Measurements from ENCODE around the gene MBTD1. TPM values are rescaled to one million over a fixed set of nuclear protein-coding genes. Genes with fewer than 3 reads are reported as not detected.

Gene MBTD1
- total and polyA plus RNA-seq, 10 of the 15 experiments (the other 5 are each of a cell fraction or from before 2014, with no cell fraction given) = 1.3 to 16.7 (median 9.5) TPM

DNA sequence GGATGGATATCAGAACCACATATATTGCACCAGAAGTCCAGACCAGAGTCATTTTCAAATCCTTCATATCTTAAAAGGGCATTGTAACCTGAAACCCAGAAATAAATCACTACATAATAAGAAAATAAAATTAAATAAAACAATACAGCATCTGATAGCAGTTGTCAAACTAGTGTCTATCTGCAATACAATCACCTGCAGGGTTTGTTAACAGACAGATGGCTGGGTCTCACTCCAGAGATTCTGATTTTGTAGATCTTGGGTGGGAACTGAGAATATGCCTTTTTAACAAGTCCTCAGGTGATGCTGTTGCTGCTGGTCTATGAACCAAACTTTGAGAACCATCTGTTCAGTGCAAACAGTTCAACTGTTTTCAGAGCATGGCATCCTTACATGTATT, 56.0 kb downstream of the MBTD1 start:
- no peak overlapping the region for H3K9ac ChIP-seq (ENCODE audit: control insufficient read depth, insufficient read depth, low read length)
- no peaks in the 10 kb centered on the region for H3K9me3 ChIP-seq (replicated peaks; ENCODE audit: control insufficient read depth, insufficient read depth, low read length)
- no peak overlapping the region for H3K4me3 ChIP-seq
- no peaks in the 10 kb centered on the region for H4K20me1 ChIP-seq (ENCODE audit: control insufficient read depth, insufficient read depth)
- no peaks in the 10 kb centered on the region for H3K79me2 ChIP-seq (ENCODE audit: control insufficient read depth, insufficient read depth, low read length)
- no peak for ATAC-seq
- H3K4me1 ChIP-seq (ENCODE audit: control insufficient read depth, insufficient read depth, low read length) = no peaks in the 10 kb centered on the region
- no TSS peak for BruUV-seq (replicated peaks)
- no peak overlapping the region for H2AFZ ChIP-seq (ENCODE audit: control insufficient read depth, low read depth, low read length)
- in situ Hi-C loops (cut with MboI) = no loop called here
- peaks cover under 1 to 22% of the 10 kb centered on the region in 2 experiments for H3K36me3 ChIP-seq (ENCODE audit: control insufficient read depth in 2 of 2, insufficient read depth in 2 of 2, low read length in 1 of 2)
- POLR2A ChIA-PET = no interaction called here
- no peaks in the 10 kb centered on the region for H3K27me3 ChIP-seq (replicated peaks in 1 of 2; ENCODE audit: control insufficient read depth in 2 of 2, insufficient read depth in 2 of 2, low read length in 1 of 2)
- no peak overlapping the region for H3K27ac ChIP-seq (ENCODE audit: control insufficient read depth, insufficient read depth)
- no peak for FAIRE-seq
- no peak for TF ChIP-seq GATAD2B (conservative IDR thresholded peaks at IDR 0.05; ENCODE audit: low read depth)
- no peak for TF ChIP-seq WRNIP1 (IDR thresholded peaks at IDR 0.05; ENCODE audit: borderline replicate concordance, low read depth, low read length)
- no peak for TF ChIP-seq SMAD1 (IDR thresholded peaks at IDR 0.05; ENCODE audit: low read depth, partially characterized antibody)
- TF ChIP-seq RELB (IDR thresholded peaks at IDR 0.05; ENCODE audit: low read depth) = no peak
- TF ChIP-seq, protein P1, sequence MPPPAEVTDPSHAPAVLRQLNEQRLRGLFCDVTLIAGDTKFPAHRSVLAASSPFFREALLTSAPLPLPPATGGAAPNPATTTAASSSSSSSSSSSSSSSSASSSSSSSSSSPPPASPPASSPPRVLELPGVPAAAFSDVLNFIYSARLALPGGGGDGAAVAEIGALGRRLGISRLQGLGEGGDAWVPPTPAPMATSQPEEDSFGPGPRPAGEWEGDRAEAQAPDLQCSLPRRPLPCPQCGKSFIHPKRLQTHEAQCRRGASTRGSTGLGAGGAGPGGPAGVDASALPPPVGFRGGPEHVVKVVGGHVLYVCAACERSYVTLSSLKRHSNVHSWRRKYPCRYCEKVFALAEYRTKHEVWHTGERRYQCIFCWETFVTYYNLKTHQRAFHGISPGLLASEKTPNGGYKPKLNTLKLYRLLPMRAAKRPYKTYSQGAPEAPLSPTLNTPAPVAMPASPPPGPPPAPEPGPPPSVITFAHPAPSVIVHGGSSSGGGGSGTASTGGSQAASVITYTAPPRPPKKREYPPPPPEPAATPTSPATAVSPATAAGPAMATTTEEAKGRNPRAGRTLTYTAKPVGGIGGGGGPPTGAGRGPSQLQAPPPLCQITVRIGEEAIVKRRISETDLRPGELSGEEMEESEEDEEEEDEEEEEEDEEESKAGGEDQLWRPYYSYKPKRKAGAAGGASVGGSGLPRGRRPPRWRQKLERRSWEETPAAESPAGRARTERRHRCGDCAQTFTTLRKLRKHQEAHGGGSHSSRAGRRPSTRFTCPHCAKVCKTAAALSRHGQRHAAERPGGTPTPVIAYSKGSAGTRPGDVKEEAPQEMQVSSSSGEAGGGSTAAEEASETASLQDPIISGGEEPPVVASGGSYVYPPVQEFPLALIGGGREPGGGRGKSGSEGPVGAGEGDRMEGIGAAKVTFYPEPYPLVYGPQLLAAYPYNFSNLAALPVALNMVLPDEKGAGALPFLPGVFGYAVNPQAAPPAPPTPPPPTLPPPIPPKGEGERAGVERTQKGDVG (CRISPR knock-in tag; IDR thresholded peaks at IDR 0.05) = no peak
- no peak for TF ChIP-seq PML (IDR thresholded peaks at IDR 0.05; ENCODE audit: low read length)
- TF ChIP-seq, protein P2, sequence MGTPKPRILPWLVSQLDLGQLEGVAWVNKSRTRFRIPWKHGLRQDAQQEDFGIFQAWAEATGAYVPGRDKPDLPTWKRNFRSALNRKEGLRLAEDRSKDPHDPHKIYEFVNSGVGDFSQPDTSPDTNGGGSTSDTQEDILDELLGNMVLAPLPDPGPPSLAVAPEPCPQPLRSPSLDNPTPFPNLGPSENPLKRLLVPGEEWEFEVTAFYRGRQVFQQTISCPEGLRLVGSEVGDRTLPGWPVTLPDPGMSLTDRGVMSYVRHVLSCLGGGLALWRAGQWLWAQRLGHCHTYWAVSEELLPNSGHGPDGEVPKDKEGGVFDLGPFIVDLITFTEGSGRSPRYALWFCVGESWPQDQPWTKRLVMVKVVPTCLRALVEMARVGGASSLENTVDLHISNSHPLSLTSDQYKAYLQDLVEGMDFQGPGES (IDR thresholded peaks at IDR 0.05) = no peak
- no peak for TF ChIP-seq PRDM15 (CRISPR knock-in tag; IDR thresholded peaks at IDR 0.05)
- TF ChIP-seq IRF5 (IDR thresholded peaks at IDR 0.05; ENCODE audit: borderline replicate concordance) = no peak
- TF ChIP-seq NFIC (IDR thresholded peaks at IDR 0.05; ENCODE audit: low read depth, low read length) = no peak
- no peak for TF ChIP-seq CBX3 (IDR thresholded peaks at IDR 0.05; ENCODE audit: borderline replicate concordance, low read depth)
- no peak for TF ChIP-seq FOS (IDR thresholded peaks at IDR 0.05; ENCODE audit: borderline replicate concordance, extremely low read depth, insufficient read length)
- no peak for TF ChIP-seq SRF (IDR thresholded peaks at IDR 0.05; ENCODE audit: low read depth in 2 of 2, low read length in 2 of 2)
- no peak for DNase-seq (ENCODE audit: low read depth, low spot score)
- no peak overlapping the region for H3K4me2 ChIP-seq (ENCODE audit: control insufficient read depth, insufficient read depth)
- SMC1A ChIA-PET (ENCODE audit: uncharacterized antibody, unreplicated experiment) = no interaction called here
- intact Hi-C loops (cut with micrococcal nuclease; ENCODE audit: unreplicated experiment) = no loop called here
- RAD21 ChIA-PET (ENCODE audit: unreplicated experiment) = no interaction called here
- CTCF ChIA-PET = no interaction called here

Measured in GM12878 (cell line).